GM13976 (cell line): ENCODE results near the gene COL8A2.
A peak's percentile ranks its signal among the peaks of the same experiment; 100 is the strongest.

ENCODE experiments used
- DNase-seq: peaks from one replicate; pipeline ENCODE4 v3.0.0; 2012; ENCODE audit warnings: low spot score
- in situ Hi-C: fragments of 300-500 bp; cut with MboI; formaldehyde crosslinking; loops from one replicate; pipeline ENCODE4 v1.12.0; 2022; ENCODE audit warnings: low sequenced_read_pairs, mixed read lengths, inconsistent platforms; ENCODE audit not compliant: unreplicated experiment
- TF ChIP-seq, protein P1 (sequence below): IDR thresholded peaks from 2 replicates; pipeline ENCODE4 v1.5.1; 2012; ENCODE audit warnings: borderline replicate concordance, mild to moderate bottlenecking; ENCODE audit not compliant: insufficient read depth; ENCODE audit errors: extremely low read depth, missing control alignments, control extremely low read depth

COL8A2 gene

DNA sequence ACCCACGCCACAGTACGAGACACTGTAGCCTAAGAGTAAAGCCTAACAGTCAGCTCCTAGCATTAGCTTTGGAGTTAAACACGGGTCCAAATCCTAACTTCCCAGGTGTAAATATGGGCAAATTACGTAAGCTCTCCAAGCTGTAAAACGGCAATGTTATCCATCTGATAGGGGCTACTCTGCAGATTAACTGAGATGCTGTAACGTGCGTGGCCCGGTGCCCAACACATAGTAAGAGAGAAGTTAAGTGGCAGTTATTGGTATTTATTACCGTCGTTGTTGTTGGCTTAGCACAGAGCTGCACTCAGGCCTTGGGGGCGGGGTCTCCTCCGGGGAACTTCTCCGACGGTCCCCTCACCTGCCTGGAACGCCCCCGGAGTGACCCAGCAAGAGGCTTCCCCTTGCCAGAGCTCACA is 23.8 kb upstream of the COL8A2 start:
- TF ChIP-seq, protein P1, sequence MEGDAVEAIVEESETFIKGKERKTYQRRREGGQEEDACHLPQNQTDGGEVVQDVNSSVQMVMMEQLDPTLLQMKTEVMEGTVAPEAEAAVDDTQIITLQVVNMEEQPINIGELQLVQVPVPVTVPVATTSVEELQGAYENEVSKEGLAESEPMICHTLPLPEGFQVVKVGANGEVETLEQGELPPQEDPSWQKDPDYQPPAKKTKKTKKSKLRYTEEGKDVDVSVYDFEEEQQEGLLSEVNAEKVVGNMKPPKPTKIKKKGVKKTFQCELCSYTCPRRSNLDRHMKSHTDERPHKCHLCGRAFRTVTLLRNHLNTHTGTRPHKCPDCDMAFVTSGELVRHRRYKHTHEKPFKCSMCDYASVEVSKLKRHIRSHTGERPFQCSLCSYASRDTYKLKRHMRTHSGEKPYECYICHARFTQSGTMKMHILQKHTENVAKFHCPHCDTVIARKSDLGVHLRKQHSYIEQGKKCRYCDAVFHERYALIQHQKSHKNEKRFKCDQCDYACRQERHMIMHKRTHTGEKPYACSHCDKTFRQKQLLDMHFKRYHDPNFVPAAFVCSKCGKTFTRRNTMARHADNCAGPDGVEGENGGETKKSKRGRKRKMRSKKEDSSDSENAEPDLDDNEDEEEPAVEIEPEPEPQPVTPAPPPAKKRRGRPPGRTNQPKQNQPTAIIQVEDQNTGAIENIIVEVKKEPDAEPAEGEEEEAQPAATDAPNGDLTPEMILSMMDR, result no peak
- in situ Hi-C loops, result no loop called here
- DNase-seq, result no peak

DNA sequence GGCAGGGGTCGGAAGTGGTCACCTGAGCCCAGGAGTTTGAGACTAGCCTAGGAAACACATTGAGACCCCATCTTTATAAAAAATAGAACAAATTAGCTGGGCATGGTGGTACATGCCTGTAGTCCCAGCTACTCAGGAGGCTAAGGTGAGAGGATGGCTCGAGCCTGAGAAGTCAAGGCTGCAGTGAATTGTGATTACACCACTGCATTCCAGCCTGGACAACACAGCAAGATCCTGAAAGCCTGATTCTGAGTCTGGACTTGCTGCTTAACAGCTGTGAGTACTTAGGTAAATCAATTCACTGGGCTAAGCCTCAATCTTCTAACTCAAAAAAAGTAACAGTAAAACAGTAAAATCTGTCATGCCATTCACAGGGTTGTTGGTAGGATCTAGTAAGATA is 19.4 kb upstream of the COL8A2 start:
- TF ChIP-seq, protein P1, result no peak
- no peak for DNase-seq
- in situ Hi-C loops, result no loop called here

DNA sequence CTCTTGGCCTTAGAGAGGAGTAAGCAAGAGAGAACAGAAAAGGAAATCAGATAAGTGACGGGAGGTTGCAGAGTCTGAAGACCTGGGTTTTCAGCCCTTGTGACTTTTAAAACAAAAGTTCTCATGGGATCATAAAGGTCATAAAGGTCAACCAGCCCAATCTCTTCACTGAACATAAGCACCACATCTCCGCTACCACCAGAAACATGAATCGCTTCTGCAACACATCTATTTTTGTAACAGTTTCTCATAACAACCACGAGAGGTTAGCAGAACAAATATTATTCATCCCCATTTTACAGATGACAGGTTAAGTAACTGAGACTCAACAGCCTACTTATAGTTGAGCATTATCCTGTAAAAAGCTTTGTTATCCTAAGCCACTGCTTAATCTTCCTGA is 18.4 kb upstream of the COL8A2 start:
- TF ChIP-seq, protein P1, result no peak
- DNase-seq, result peak; percentile 65
- in situ Hi-C loops, result no loop called here

DNA sequence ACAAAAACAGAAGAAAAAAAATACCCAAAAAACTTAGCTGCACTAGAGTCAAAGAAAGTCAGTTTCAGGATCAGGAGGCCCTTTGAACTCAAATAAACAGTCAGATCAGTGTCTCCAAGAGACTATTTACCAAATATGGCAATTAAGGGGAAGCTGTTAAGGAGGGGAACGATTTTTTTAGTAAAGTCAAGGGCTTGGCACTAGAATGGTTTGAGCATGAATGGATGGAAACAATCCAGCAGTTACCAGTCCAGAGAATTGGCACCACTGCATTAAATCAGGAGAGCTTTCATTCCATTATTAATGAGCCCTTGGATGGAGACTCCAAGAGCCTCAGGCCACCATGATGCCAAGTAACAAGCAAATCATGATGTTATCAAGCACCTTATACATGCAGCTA is 17.1 kb upstream of the COL8A2 start:
- TF ChIP-seq, protein P1, result no peak
- DNase-seq, result no peak
- in situ Hi-C loops, result no loop called here

DNA sequence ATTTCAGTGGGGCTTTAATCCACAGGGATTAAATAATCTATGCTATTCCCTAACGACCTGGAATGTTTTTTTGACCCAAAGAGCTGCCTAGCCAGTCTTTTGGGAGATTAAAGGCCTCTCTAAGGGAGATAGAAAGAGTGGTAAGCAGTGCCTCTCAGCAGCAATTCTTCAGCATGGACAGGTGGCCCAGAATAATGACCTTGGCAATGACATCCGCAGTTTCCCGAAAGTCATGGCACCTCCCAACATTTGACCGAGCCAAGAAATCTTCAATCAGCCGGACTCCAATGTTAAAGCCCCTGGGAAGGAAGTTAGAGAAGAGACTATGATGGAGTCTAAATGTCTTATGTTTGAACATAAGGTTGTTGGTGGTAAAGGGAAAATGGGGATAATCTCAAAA is 14.5 kb upstream of the COL8A2 start:
- in situ Hi-C loops, result no loop called here
- DNase-seq, result no peak
- TF ChIP-seq, protein P1, result no peak

DNA sequence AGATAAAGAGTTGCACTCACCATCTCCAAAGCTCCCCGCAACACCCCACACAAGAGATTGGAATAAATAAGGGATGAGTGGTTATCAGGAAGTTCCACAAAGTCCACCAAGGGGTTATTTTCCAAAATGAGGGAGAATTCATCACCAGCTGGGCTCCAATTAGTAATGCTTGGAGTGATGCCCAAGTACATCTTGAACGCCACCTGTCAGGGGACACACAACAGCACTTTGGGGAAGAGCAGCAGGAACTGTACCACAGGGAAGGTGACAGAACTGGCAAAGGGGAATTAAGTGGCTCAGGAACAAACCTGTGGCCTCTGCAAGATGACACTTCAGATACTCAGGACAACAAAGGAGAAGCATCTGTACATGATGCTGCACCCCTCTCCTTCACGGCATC is 12.8 kb upstream of the COL8A2 start:
- in situ Hi-C loops, result no loop called here
- TF ChIP-seq, protein P1, result no peak
- no peak for DNase-seq

DNA sequence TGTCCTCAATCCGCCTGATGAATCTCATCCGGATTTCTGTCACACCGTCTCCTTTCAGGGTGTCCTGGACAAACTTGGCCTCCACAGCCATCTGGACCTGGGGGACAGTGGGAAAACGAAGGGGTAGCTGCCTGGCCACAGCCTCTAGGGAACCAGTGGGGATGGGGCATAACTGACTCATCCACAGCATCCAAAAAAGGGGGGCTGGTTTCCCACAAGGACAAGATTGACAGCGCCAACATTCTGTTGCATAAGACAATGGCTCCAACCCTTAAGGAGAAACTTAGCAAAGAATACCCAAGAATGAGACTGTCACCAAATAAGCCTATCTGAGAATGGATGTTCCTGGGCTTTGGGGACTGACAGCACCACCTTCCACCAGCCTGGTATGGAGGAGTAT is 12.2 kb upstream of the COL8A2 start:
- in situ Hi-C loops, result no loop called here
- TF ChIP-seq, protein P1, result no peak
- no peak for DNase-seq
